Psoas muscle (tissue), 8 donors: ENCODE measurements around the gene MOG. TPM values are rescaled to one million over a fixed set of nuclear protein-coding genes. Genes with fewer than 3 reads are reported as not detected.

Experiments
- ATAC-seq, 4 donors: fragments of 200-7000 bp; cut with Tn5 transposase; one replicate each; pipeline ENCODE4 v1.9.1; 2020; ENCODE audit warnings: moderate library complexity in 3 of 4, mild to moderate bottlenecking in 2 of 4
- DNase-seq, 2 donors: peaks; one replicate each; pipeline ENCODE4 v3.0.0-alpha.2; 2020
- H3K27ac ChIP-seq: fragments of 200-600 bp; one replicate; pipeline ENCODE4 v1.8.0; 2022
- H3K27me3 ChIP-seq, 3 donors: fragments of 200-600 bp in 1 of 3; one replicate each; pipeline versions ENCODE4 v1.6.1 to v1.8.0; 2013 to 2022; ENCODE audit warnings: low read length in 2 of 3, mild to moderate bottlenecking in 2 of 3, moderate library complexity in 1 of 3; ENCODE audit not compliant: insufficient read depth in 3 of 3
- H3K36me3 ChIP-seq, 2 donors: fragments of 200-600 bp in 1 of 2; one replicate each; pipeline versions ENCODE4 v1.6.1 to v1.8.0; 2013 to 2022; ENCODE audit warnings: low read depth in 1 of 2, mild to moderate bottlenecking in 1 of 2, moderate library complexity in 1 of 2; ENCODE audit not compliant: insufficient read depth in 1 of 2
- H3K4me1 ChIP-seq: fragments of 200-600 bp; one replicate; pipeline ENCODE4 v1.8.0; 2022
- H3K4me3 ChIP-seq: fragments of 200-600 bp; one replicate; pipeline ENCODE4 v1.8.0; 2022; ENCODE audit warnings: mild to moderate bottlenecking
- H3K9me3 ChIP-seq: fragments of 200-600 bp; one replicate; pipeline ENCODE4 v1.8.0; 2022
- CTCF ChIP-seq: fragments of 200-600 bp; IDR thresholded peaks from one replicate; pipeline ENCODE4 v1.8.0; 2022; ENCODE audit warnings: antibody characterized with exemption
- WGBS, 3 donors: extraction: QIAGEN DNeasy Blood & Tissue Kit; methylation state at CpG; one replicate each; pipeline versions ENCODE4 v1.1.6 to v1.1.7; 2013; 5-methylcytosine and 5-hydroxymethylcytosine counted together
- intact Hi-C, 2 donors: fragments of 100-400 bp; cut with DNase I; formaldehyde crosslinking; loops; one replicate each; pipeline versions ENCODE4 v1.11.0 to v1.14.2; 2022
- polyA plus RNA-seq, 3 donors: library from polyadenylated mRNA; stranded (reverse); fragments of 200-250 nt; gene quantifications; one replicate each; pipeline ENCODE4 v1.2.3, GENCODE V29; 2013
- total RNA-seq, 4 donors: library from RNA; stranded (reverse); fragmentation: NEBNext Ultra II Directional in 2 of 4; extraction: Animal tissue kit (Norgen Biotek cat#: 25700) in 2 of 4; gene quantifications; one replicate each; pipeline versions ENCODE4 v1.2.1 to v1.2.4, GENCODE V29; 2021 to 2023
- donor health status: healthy with polysubstance abuse.
- donor health status: DM: no; HTN: no; CAD: no; lungs with moderate emphysema.
- donor health status: Bipolar disorder and iron deficiency.
- donor health status: healthy.
- donor health status: DM: yes; HTN: yes; CAD: no.
- donor health status: DM: no; HTN: no; CAD: no.
- donor health status: DM: no; HTN: no; CAD: no.
- donor health status: DM: yes; HTN: yes; CAD: no.

Gene MOG
- total and polyA plus RNA-seq, 7 donors: 0.08 TPM; not detected in 6

GRCh38 chr6:29629571-29629970, 27.3 kb upstream of the MOG start:
- Histone ChIP-seq H3K4me3 (no peak overlapping the region), H3K36me3 (no peaks in the 10 kb centered on the region), H3K27me3 (peaks cover 0 to 73% (median 18%) of the 10 kb centered on the region in 3 donors), H3K27ac (no peak overlapping the region), H3K9me3 (no peaks in the 10 kb centered on the region), H3K4me1 (peaks cover 16% of the 10 kb centered on the region)
- 87 to 92% (median 89%) methylated on average over 2 of the region's 2 CpGs for WGBS, 3 donors
- no peak for TF ChIP-seq CTCF
- no peak for DNase-seq
- ATAC-seq: no peak
- intact Hi-C loops: no loop called here

GRCh38 chr6:29630315-29630714, 26.6 kb upstream of the MOG start:
- DNase-seq (no peak), ATAC-seq (no peak)
- peaks cover 0 to 76% (median 18%) of the 10 kb centered on the region in 3 donors for H3K27me3 ChIP-seq
- H3K9me3 ChIP-seq: no peaks in the 10 kb centered on the region
- intact Hi-C loops: no loop called here
- peaks cover 16% of the 10 kb centered on the region for H3K4me1 ChIP-seq
- no peaks in the 10 kb centered on the region for H3K36me3 ChIP-seq
- no peak for TF ChIP-seq CTCF
- no peak overlapping the region for H3K4me3 ChIP-seq
- 81 to 88% (median 83%) methylated on average over 9 of the region's 9 CpGs for WGBS, 3 donors
- no peak overlapping the region for H3K27ac ChIP-seq

GRCh38 chr6:29631209-29631810, 25.6 kb upstream of the MOG start:
- no peak for ATAC-seq
- Histone ChIP-seq H3K9me3 (no peaks in the 10 kb centered on the region), H3K27ac (no peak overlapping the region), H3K27me3 (peaks cover 0 to 71% (median 13%) of the 10 kb centered on the region in 3 donors), H3K36me3 (no peaks in the 10 kb centered on the region), H3K4me1 (peaks cover 16% of the 10 kb centered on the region), H3K4me3 (peak overlapping the region; percentile 72)
- no peak for DNase-seq
- WGBS, 3 donors: 67 to 74% (median 74%) methylated on average over 14 of the region's 14 CpGs
- intact Hi-C loops: no loop called here
- no peak for TF ChIP-seq CTCF

GRCh38 chr6:29631860-29632731, 24.8 kb upstream of the MOG start:
- intact Hi-C loops: no loop called here
- peaks cover 16% of the 10 kb centered on the region for H3K4me1 ChIP-seq
- peak; percentile 29 to 35 (median 32) for ATAC-seq
- DNase-seq: peak; percentile 68 to 71
- WGBS, 3 donors: 3 to 8% (median 6%) methylated on average over 25 to 52 of the region's 53 CpGs
- no peaks in the 10 kb centered on the region for H3K36me3 ChIP-seq
- peak overlapping the region; percentile 4 for H3K27ac ChIP-seq
- peak overlapping the region; percentile 72 for H3K4me3 ChIP-seq
- TF ChIP-seq CTCF: no peak
- no peaks in the 10 kb centered on the region for H3K9me3 ChIP-seq
- H3K27me3 ChIP-seq: peaks cover 0 to 68% (median 13%) of the 10 kb centered on the region in 3 donors
